Hepatocyte (in vitro differentiated cells): ENCODE data around the gene LHFPL2. TPM values are rescaled to one million over a fixed set of nuclear protein-coding genes. Genes with fewer than 3 reads are reported as not detected.

Source experiments
- DNase-seq: peaks from one replicate; pipeline ENCODE4 v3.0.0-alpha.2; 2016; ENCODE audit warnings: low spot score
- H2AFZ ChIP-seq: fragments of 200-600 bp; sonication (generic); 2 replicates; pipeline ENCODE4 v1.6.0; 2016; ENCODE audit warnings: antibody characterized with exemption, mild to moderate bottlenecking
- H3K27ac ChIP-seq: fragments of 200-600 bp; sonication (generic); 2 replicates; pipeline ENCODE4 v1.5.1; 2016; ENCODE audit warnings: mild to moderate bottlenecking
- H3K27me3 ChIP-seq: fragments of 200-600 bp; sonication (generic); 2 replicates; pipeline ENCODE4 v1.6.1; 2016
- H3K36me3 ChIP-seq: fragments of 200-600 bp; sonication (generic); replicated peaks from 2 replicates; pipeline ENCODE4 v1.5.1; 2016; ENCODE audit warnings: low read depth; ENCODE audit not compliant: insufficient read depth
- H3K4me1 ChIP-seq: fragments of 200-600 bp; sonication (generic); 2 replicates; pipeline ENCODE4 v1.5.1; 2016; ENCODE audit warnings: mild to moderate bottlenecking, moderate library complexity; ENCODE audit not compliant: insufficient read depth
- H3K4me2 ChIP-seq: fragments of 200-600 bp; sonication (generic); 2 replicates; pipeline ENCODE4 v1.6.0; 2016
- H3K4me3 ChIP-seq: fragments of 200-600 bp; sonication (generic); 2 replicates; pipeline ENCODE4 v1.5.1; 2016; ENCODE audit warnings: mild to moderate bottlenecking
- H3K79me2 ChIP-seq: fragments of 200-600 bp; sonication (generic); 2 replicates; pipeline ENCODE4 v1.6.0; 2017; ENCODE audit warnings: mild to moderate bottlenecking
- H3K9me2 ChIP-seq: fragments of 200-600 bp; sonication (generic); replicated peaks from 2 replicates; pipeline ENCODE4 v1.6.0; 2017; ENCODE audit warnings: mild to moderate bottlenecking; ENCODE audit not compliant: insufficient read depth
- H3K9me3 ChIP-seq: fragments of 200-600 bp; sonication (generic); 2 replicates; pipeline ENCODE4 v1.5.1; 2016; ENCODE audit warnings: low read depth, mild to moderate bottlenecking
- H4K20me1 ChIP-seq: fragments of 200-600 bp; sonication (generic); 2 replicates; pipeline ENCODE4 v1.6.0; 2016; ENCODE audit warnings: mild to moderate bottlenecking; ENCODE audit not compliant: insufficient read depth, poor library complexity, severe bottlenecking
- CTCF ChIP-seq: fragments of 200-600 bp; sonication (generic); IDR thresholded peaks from 2 replicates; pipeline ENCODE4 v1.5.1; 2016; ENCODE audit warnings: antibody characterized with exemption, mild to moderate bottlenecking; ENCODE audit not compliant: poor library complexity
- EZH2 ChIP-seq: fragments of 200-600 bp; sonication (generic); IDR thresholded peaks from 2 replicates; pipeline ENCODE4 v1.6.1; 2016; ENCODE audit warnings: antibody characterized with exemption, mild to moderate bottlenecking, borderline replicate concordance
- EZH2phosphoT487 ChIP-seq: fragments of 200-600 bp; sonication (generic); IDR thresholded peaks from one replicate; pipeline ENCODE4 v1.6.1; 2018; ENCODE audit warnings: antibody characterized with exemption, mild to moderate bottlenecking, low read depth, moderate library complexity; ENCODE audit not compliant: unreplicated experiment, severe bottlenecking
- WGBS: methylation state at CpG from one replicate; pipeline ENCODE4 v1.1.6; 2016; ENCODE audit warnings: low lambda C conversion rate; ENCODE audit errors: missing lambda C conversion rate; 5-methylcytosine and 5-hydroxymethylcytosine counted together
- polyA plus RNA-seq: library from polyadenylated mRNA; unstranded; fragments of >200 nt; fragmentation: Nextera tagmentation; extraction: Ambion mirVana; gene quantifications from 2 replicates; pipeline ENCODE4 v1.2.1, GENCODE V29; 2016
- total RNA-seq: library from RNA; depleted of rRNA; stranded (reverse); fragments of >200 nt; gene quantifications from 2 replicates; pipeline ENCODE4 v1.2.3, GENCODE V29; 2014

The LHFPL2 gene
- total and polyA plus RNA-seq, 2 experiments from 2014 or later = 15.6 to 39.9 TPM

- no peak overlapping the region for H3K4me3 ChIP-seq
- H3K36me3 ChIP-seq = no peaks in the 10 kb centered on the region
- no peak for DNase-seq
- no peaks in the 10 kb centered on the region for H4K20me1 ChIP-seq
- no peaks in the 10 kb centered on the region for H3K4me1 ChIP-seq
- H3K9me3 ChIP-seq = no peaks in the 10 kb centered on the region
- H2AFZ ChIP-seq = no peak overlapping the region
- no peaks in the 10 kb centered on the region for H3K9me2 ChIP-seq
- H3K79me2 ChIP-seq = peaks cover 69% of the 10 kb centered on the region
- H3K4me2 ChIP-seq = no peak overlapping the region
- no peaks in the 10 kb centered on the region for H3K27me3 ChIP-seq
- WGBS = 87% methylated on average over 3 of the region's 3 CpGs
- TF ChIP-seq EZH2phosphoT487 (no peak), EZH2 (no peak), CTCF (no peak)
- H3K27ac ChIP-seq = no peak overlapping the region
These were observed 85.8 kb downstream of the LHFPL2 start for GRCh38 chr5:78562714-78563330.

GRCh38 chr5:78562001-78562400 is 86.6 kb downstream of the LHFPL2 start:
- Histone ChIP-seq H4K20me1 (no peaks in the 10 kb centered on the region), H3K4me3 (no peak overlapping the region), H3K79me2 (peaks cover 68% of the 10 kb centered on the region), H3K9me3 (no peaks in the 10 kb centered on the region), H3K9me2 (no peaks in the 10 kb centered on the region), H2AFZ (no peak overlapping the region), H3K36me3 (no peaks in the 10 kb centered on the region), H3K4me1 (no peaks in the 10 kb centered on the region), H3K4me2 (no peak overlapping the region), H3K27me3 (no peaks in the 10 kb centered on the region), H3K27ac (no peak overlapping the region)
- 93% methylated on average over 3 of the region's 3 CpGs for WGBS
- DNase-seq = no peak
- TF ChIP-seq CTCF (no peak), EZH2 (no peak), EZH2phosphoT487 (no peak)

GRCh38 chr5:78561261-78561660 is 87.3 kb downstream of the LHFPL2 start:
- WGBS = 92% methylated on average over 12 of the region's 12 CpGs
- H3K36me3 ChIP-seq = no peaks in the 10 kb centered on the region
- H3K4me2 ChIP-seq = no peak overlapping the region
- DNase-seq = no peak
- no peaks in the 10 kb centered on the region for H3K9me2 ChIP-seq
- no peak overlapping the region for H2AFZ ChIP-seq
- H3K4me1 ChIP-seq = no peaks in the 10 kb centered on the region
- H3K27me3 ChIP-seq = no peaks in the 10 kb centered on the region
- H3K4me3 ChIP-seq = no peak overlapping the region
- no peak overlapping the region for H3K27ac ChIP-seq
- peaks cover 66% of the 10 kb centered on the region for H3K79me2 ChIP-seq
- H3K9me3 ChIP-seq = no peaks in the 10 kb centered on the region
- TF ChIP-seq CTCF = no peak
- TF ChIP-seq EZH2 = no peak
- TF ChIP-seq EZH2phosphoT487 = no peak
- no peaks in the 10 kb centered on the region for H4K20me1 ChIP-seq
